Activated naive CD4-positive, alpha-beta T cell treated with anti-CD3 and anti-CD28 coated beads, Interleukin-2, amount 50 U/mL, for 72 hours (primary cell): ENCODE data around the gene RUVBL2. TPM values are rescaled to one million over a fixed set of nuclear protein-coding genes. Genes with fewer than 3 reads are reported as not detected.
"Not testable (repeated sequence)": the region's sequence is repeated elsewhere in the genome, so short reads cannot be mapped to it uniquely, and the experiment has no call there.

Experiments
- ATAC-seq, 2 donors: fragments of 150-1000 bp; cut with Tn5 transposase; 2 replicates each; pipeline ENCODE4 v1.10.0; 2021; ENCODE audit warnings: mild to moderate bottlenecking in 2 of 2, moderate library complexity in 2 of 2
- DNase-seq, 2 donors: peaks; one replicate each; pipeline ENCODE4 v3.0.0; 2021 to 2022; ENCODE audit warnings: low spot score in 2 of 2
- H3K27ac Mint-ChIP-seq, 2 donors: one replicate each; pipeline ENCODE4 v1.8.0; 2022; ENCODE audit warnings: mild to moderate bottlenecking in 2 of 2, mixed read lengths in 2 of 2
- H3K36me3 Mint-ChIP-seq, 2 donors: one replicate each; pipeline ENCODE4 v1.8.0; 2022; ENCODE audit warnings: mixed read lengths in 2 of 2
- H3K9me3 Mint-ChIP-seq, 2 donors: one replicate each; pipeline ENCODE4 v1.8.0; 2022; ENCODE audit warnings: mixed read lengths in 2 of 2
- total RNA-seq, 2 donors: library from RNA; stranded (reverse); gene quantifications; one replicate each; pipeline ENCODE4 v1.2.3, GENCODE V29; 2022

Gene RUVBL2
- total RNA-seq, 2 donors from 2014 or later: 135 to 160 TPM

GRCh38 chr19:49019242-49019932 lies 25.7 kb downstream of the RUVBL2 start:
- Mint-ChIP-seq H3K9me3 (no peaks in the 10 kb centered on the region), H3K36me3 (no peaks in the 10 kb centered on the region), H3K27ac (peak overlapping the region in 1 of 2 donors; percentile 85)
- ATAC-seq (peak; percentile 33 to 60), DNase-seq (peak in 1 of 2 donors; percentile 69)

- peak overlapping the region in 1 of 2 donors; percentile 3 for H3K27ac Mint-ChIP-seq
- no peaks in the 10 kb centered on the region for H3K36me3 Mint-ChIP-seq
- DNase-seq: no peak
- H3K9me3 Mint-ChIP-seq: no peaks in the 10 kb centered on the region
- ATAC-seq: no peak
Measured at GRCh38 chr19:49020342-49020741, 26.7 kb downstream of the RUVBL2 start.

- no peaks in the 10 kb centered on the region for H3K9me3 Mint-ChIP-seq
- DNase-seq: no peak
- H3K36me3 Mint-ChIP-seq: no peaks in the 10 kb centered on the region
Measured at GRCh38 chr19:49020931-49021895, 27.5 kb downstream of the RUVBL2 start.

DNA sequence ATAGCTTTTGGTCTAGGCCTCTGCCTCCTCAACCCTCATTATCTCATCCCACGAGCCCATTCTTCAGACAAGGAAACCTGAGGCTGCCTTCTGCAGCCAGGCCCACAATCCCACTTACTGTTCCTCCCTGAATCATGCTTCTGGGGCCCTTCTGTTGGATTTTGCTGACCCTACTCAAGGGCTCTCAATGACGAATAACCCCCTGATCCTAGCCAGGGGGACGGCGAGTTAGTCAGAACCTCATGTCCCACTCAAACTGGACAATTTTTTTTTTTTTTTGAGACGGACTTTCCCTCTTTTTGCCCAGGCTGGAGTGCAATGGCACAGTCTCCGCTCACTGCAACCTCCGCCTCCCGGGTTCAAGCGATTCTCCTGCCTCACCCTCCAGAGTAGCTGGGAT lies 28.4 kb downstream of the RUVBL2 start:
- no peak for DNase-seq
- Mint-ChIP-seq H3K9me3 (no peaks in the 10 kb centered on the region), H3K27ac (peak overlapping the region in 1 of 2 donors; percentile 44), H3K36me3 (no peaks in the 10 kb centered on the region)
- ATAC-seq: no peak

More at GRCh38 chr19:49020931-49021895, 27.5 kb downstream of the RUVBL2 start:
- peak overlapping the region in 1 of 2 donors; percentile 3 for H3K27ac Mint-ChIP-seq
- peak; percentile 4 to 55 for ATAC-seq

GRCh38 chr19:49024233-49024632 lies 30.5 kb downstream of the RUVBL2 start, which contains the start of gene CGB3:
CGB3 (minus strand) TSS chr19:49024333; CDS start chr19:49023971, 362 bp downstream.
- not testable (repeated sequence) for ATAC-seq, H3K9me3 Mint-ChIP-seq, H3K36me3 Mint-ChIP-seq, DNase-seq, H3K27ac Mint-ChIP-seq

- DNase-seq, H3K9me3 Mint-ChIP-seq, H3K27ac Mint-ChIP-seq, H3K36me3 Mint-ChIP-seq, ATAC-seq: not testable (repeated sequence)
Measured at GRCh38 chr19:49025088-49025487, 31.4 kb downstream of the RUVBL2 start.

GRCh38 chr19:49025599-49025998 lies 31.9 kb downstream of the RUVBL2 start:
- DNase-seq, H3K36me3 Mint-ChIP-seq, ATAC-seq, H3K27ac Mint-ChIP-seq, H3K9me3 Mint-ChIP-seq: not testable (repeated sequence)

- not testable (repeated sequence) for ATAC-seq, H3K9me3 Mint-ChIP-seq, H3K27ac Mint-ChIP-seq, DNase-seq, H3K36me3 Mint-ChIP-seq
Measured at GRCh38 chr19:49028686-49029085, 35.0 kb downstream of the RUVBL2 start.

DNA sequence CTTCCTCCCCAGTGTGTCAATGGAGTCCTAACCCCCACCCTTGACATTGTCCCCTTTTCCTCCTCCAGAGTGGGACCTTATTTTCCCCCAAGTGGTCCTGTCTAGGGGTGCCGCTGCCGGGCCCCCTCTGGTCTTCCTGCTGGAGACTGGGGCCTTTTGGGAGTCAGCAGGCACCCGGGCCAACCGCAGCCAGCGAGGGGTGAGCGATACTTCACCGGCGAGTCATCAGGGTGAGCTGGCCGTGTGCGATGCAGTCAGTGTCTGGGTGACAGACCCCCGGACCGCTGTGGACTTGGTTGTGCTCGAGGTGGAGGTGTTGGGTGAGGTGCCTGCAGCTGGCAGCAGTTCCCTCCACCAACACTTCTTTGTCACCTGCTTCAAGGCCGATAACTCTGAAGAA lies 36.1 kb downstream of the RUVBL2 start:
- H3K9me3 Mint-ChIP-seq, ATAC-seq, H3K36me3 Mint-ChIP-seq, DNase-seq, H3K27ac Mint-ChIP-seq: not testable (repeated sequence)

- DNase-seq, H3K36me3 Mint-ChIP-seq, ATAC-seq, H3K27ac Mint-ChIP-seq, H3K9me3 Mint-ChIP-seq: not testable (repeated sequence)
Measured at GRCh38 chr19:49030323-49030722, 36.6 kb downstream of the RUVBL2 start.

DNA sequence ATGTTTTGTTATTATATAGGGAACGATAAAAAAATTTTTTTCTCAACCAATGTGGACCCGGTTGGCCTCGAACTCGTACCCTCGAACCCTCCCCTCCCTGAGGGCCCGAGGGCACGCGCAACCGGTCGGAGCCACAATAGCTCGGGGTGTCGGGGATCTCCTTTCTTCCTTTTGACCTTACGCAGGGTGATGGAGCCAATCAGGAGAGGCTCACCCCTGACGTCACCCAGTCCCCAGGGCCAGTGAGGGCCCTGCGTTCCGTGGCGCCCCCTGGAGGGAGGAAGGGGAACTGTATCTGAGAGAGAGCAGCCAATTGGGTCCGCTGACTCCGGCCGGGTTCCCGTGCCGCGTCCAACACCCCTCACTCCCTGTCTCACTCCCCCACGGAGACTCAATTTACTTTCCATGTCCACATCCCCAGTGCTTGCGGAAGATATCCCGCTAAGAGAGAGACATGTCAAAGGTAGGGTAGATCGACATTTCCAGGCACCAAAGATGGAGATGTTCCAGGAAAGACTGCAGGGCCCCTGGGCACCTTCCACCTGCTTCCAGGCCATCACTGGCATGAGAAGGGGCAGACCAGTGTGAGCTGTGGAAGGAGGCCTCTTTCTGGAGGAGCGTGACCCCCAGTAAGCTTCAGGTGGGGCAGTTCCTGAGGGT lies 38.1 kb downstream of the RUVBL2 start, which contains the start of gene CGB2:
Gene CGB2, plus strand, starts transcription at position 249 of the 660 bp plus-strand sequence. Its CDS starts 206 bp downstream, at position 455.
- not testable (repeated sequence) for H3K36me3 Mint-ChIP-seq, H3K9me3 Mint-ChIP-seq
- ATAC-seq: peak; percentile 95 to 96

DNA sequence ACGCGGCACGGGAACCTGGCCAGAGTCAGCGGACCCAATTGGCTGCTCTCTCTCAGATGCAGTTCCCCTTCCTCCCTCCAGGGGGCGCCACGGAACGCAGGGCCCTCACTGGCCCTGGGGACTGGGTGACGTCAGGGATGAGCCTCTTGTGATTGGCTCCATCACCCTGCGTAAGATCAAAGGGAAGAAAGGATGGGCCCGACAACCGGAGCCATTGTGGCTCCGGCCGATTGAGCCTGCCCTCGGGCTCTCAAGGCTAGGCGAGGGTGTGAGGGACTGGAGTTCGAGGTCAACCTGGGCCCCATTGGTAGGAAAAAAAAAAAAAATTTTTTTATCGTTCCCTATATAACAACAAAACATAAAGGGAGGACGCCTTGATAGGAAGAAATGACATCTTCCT lies 43.1 kb downstream of the RUVBL2 start, which contains the start of gene CGB1:
Gene CGB1, minus strand, starts transcription at position 81 of the 400 bp plus-strand sequence. CDS start 184 bp downstream, outside the sequence.
- H3K27ac Mint-ChIP-seq, H3K36me3 Mint-ChIP-seq, H3K9me3 Mint-ChIP-seq: not testable (repeated sequence)
- ATAC-seq (peak; percentile 61 to 81), DNase-seq (peak in 1 of 2 donors; percentile 70)

More for the DNA sequence above, 38.1 kb downstream of the RUVBL2 start, which contains the start of gene CGB2:
- DNase-seq: peak; percentile 79 to 82
- H3K27ac Mint-ChIP-seq: peak within 1 kb of the TSS; percentile 77 to 97

DNA sequence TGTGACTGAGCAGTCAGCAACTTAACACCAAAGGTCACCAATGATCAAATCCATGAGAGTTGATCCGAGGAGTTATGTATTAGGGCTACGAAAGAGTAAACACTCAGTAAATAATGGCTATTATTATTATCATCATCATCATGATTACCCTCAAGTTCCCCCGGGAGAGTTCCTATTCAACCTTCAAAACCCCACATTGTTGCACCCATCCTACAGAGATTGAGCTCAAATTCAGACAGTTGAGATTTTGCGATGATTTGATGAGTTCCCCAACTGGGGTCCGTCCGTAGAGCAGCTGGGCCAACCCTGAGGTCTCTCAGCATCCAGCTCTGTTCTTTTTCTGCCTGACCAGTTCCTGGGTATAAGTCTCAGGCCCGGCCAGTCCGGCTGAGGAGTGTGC lies 44.4 kb downstream of the RUVBL2 start:
- DNase-seq, H3K9me3 Mint-ChIP-seq, H3K27ac Mint-ChIP-seq, H3K36me3 Mint-ChIP-seq, ATAC-seq: not testable (repeated sequence)

DNA sequence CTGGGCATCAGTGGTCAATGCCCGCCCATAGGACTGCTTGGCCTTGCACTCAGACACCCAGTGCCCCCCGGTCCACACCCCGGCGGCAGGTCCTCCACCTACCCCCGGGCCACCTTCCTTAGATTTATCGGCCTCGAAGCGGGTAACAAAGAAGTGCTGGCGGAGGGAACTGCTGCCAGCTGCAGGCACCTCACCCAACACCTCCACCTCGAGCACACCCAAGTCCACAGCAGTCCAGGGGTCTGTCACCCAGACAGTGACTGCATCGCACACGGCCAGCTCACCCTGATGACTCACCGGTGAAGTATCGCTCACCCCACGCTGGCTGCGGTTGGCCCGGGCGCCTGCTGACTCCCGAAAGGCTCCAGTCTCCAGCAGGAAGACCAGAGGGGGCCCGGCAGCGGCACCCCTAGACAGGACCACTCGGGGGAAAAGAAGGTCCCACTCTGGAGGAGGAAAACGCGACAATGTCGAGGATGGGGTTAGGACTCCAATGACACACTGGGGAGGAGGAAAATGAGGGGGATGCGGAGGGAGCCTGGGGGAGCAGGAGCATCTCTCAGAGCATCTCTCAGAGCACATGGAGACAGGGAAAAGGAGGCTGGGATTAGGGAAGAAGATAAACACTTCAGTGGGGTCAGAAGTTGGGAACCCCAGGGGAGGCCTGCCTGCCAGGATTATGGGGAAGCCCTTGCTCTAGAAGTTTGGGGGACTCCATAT lies 45.0 kb downstream of the RUVBL2 start:
- H3K36me3 Mint-ChIP-seq, H3K27ac Mint-ChIP-seq, ATAC-seq: not testable (repeated sequence)

DNA sequence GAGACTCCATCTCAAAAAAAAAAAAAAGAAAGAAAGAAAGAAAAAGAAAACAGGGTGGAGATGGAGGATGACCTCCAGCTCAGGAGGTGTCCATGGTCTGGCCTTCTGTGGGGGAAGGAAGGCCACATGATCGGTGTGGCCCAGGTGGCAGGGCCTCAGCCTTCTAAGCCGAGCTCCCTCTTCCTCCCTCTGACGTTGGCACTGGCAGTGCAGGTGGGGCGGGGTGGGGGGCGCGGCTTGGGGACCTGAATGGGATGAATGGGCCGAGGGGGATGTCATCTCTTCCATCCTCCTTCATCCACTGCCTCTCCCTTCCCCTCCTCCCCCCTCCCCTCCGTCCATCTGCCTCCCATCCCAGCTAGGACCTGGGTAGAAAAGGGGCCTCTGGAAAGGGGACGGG lies 46.0 kb downstream of the RUVBL2 start:
- H3K9me3 Mint-ChIP-seq, DNase-seq, H3K36me3 Mint-ChIP-seq, H3K27ac Mint-ChIP-seq, ATAC-seq: not testable (repeated sequence)

More for the DNA sequence above, 45.0 kb downstream of the RUVBL2 start:
- H3K9me3 Mint-ChIP-seq, DNase-seq: not testable (repeated sequence)

- Mint-ChIP-seq H3K9me3 (no peaks in the 10 kb centered on the region), H3K27ac (no peak overlapping the region), H3K36me3 (no peaks in the 10 kb centered on the region)
- ATAC-seq (no peak), DNase-seq (no peak)
Measured at GRCh38 chr19:49042177-49042576, 48.5 kb downstream of the RUVBL2 start.
